MCF 10A (cell line): ENCODE measurements around the gene FAM24B. TPM values are rescaled to one million over a fixed set of nuclear protein-coding genes. Genes with fewer than 3 reads are reported as not detected.

Experiments used
- BruUV-seq: library from RNA; stranded (reverse); fragments of 400-500 nt; replicated peaks from 2 replicates; lab custom pipeline; 2021; lab: Mats Ljungman, UMichigan
- CTCF ChIA-PET: fragments of 300-600 bp; sonication (Branson Sonifier 250); formaldehyde crosslinking; extraction: SDS; loops from one replicate; lab custom pipeline; 2021; ENCODE audit warnings: antibody characterized with exemption, inconsistent platforms; lab: Yijun Ruan, JAX
- POLR2A ChIA-PET: fragments of 300-600, 350-650 bp; sonication (Branson Sonifier 250); formaldehyde crosslinking; extraction: SDS; loops from one replicate; lab custom pipeline; 2020; ENCODE audit warnings: antibody characterized with exemption, inconsistent platforms; lab: Yijun Ruan, JAX
- DNase-seq: peaks from one replicate; pipeline ENCODE4 v3.0.0-alpha.2; 2018; ENCODE audit not compliant: unreplicated experiment
- H3K27ac Mint-ChIP-seq: one replicate; pipeline ENCODE4 v1.8.0; 2022; ENCODE audit warnings: mild to moderate bottlenecking, low read depth, mixed read lengths; ENCODE audit not compliant: unreplicated experiment
- H3K27me3 Mint-ChIP-seq: one replicate; pipeline ENCODE4 v1.8.0; 2022; ENCODE audit warnings: mixed read lengths; ENCODE audit not compliant: insufficient read depth, unreplicated experiment
- H3K36me3 Mint-ChIP-seq: one replicate; pipeline ENCODE4 v1.8.0; 2022; ENCODE audit warnings: mild to moderate bottlenecking, moderate library complexity, mixed read lengths; ENCODE audit not compliant: insufficient read depth, unreplicated experiment
- H3K4me1 Mint-ChIP-seq: one replicate; pipeline ENCODE4 v1.8.0; 2022; ENCODE audit warnings: mixed read lengths; ENCODE audit not compliant: insufficient read depth, unreplicated experiment
- H3K4me3 Mint-ChIP-seq: one replicate; pipeline ENCODE4 v1.8.0; 2022; ENCODE audit warnings: mild to moderate bottlenecking, moderate library complexity, mixed read lengths; ENCODE audit not compliant: unreplicated experiment
- H3K9me3 Mint-ChIP-seq: one replicate; pipeline ENCODE4 v1.8.0; 2022; ENCODE audit warnings: mixed read lengths; ENCODE audit not compliant: unreplicated experiment
- CTCF ChIP-seq: fragments of 200-600 bp; IDR thresholded peaks from one replicate; pipeline ENCODE4 v1.8.0; 2022; ENCODE audit warnings: antibody characterized with exemption, mild to moderate bottlenecking; ENCODE audit not compliant: unreplicated experiment
- intact Hi-C: fragments of 100-400 bp; cut with micrococcal nuclease; formaldehyde crosslinking; loops from 2 replicates; pipeline ENCODE4 v1.14.1; 2022
- total RNA-seq: library from RNA; stranded (reverse); gene quantifications from 2 replicates; pipeline ENCODE4 v1.2.3, GENCODE V29; 2022

FAM24B gene
- total RNA-seq, 1 experiment from 2014 or later, result 23.7 TPM

- no TSS peak for BruUV-seq
- Mint-ChIP-seq H3K4me3 (no peak overlapping the region), H3K27ac (no peak overlapping the region), H3K9me3 (no peaks in the 10 kb centered on the region), H3K36me3 (peaks cover 14% of the 10 kb centered on the region), H3K27me3 (no peaks in the 10 kb centered on the region), H3K4me1 (peaks cover 22% of the 10 kb centered on the region)
- intact Hi-C loops, result no loop called here
- TF ChIP-seq CTCF, result no peak
- DNase-seq, result no peak
- POLR2A ChIA-PET, result interaction anchor here (0.7 kb wide), 1 partner anchor 96 kb away, joined by 4 read pairs; no protein-coding TSS in a partner anchor
- CTCF ChIA-PET, result no interaction called here
Observed at GRCh38 chr10:122882766-122883165, 3.4 kb upstream of the FAM24B start.

GRCh38 chr10:122878799-122879338 is 512 bp downstream of the FAM24B start:
- Mint-ChIP-seq H3K27ac (peak overlapping the region; percentile 83), H3K4me3 (peak overlapping the region; percentile 87), H3K36me3 (peaks cover 18% of the 10 kb centered on the region), H3K9me3 (no peaks in the 10 kb centered on the region), H3K27me3 (no peaks in the 10 kb centered on the region), H3K4me1 (peaks cover 34% of the 10 kb centered on the region)
- peak; percentile 28 for DNase-seq
- no peak for TF ChIP-seq CTCF
- POLR2A ChIA-PET, result interaction anchor here (0.6 to 0.8 kb wide), 2 partner anchors 12 to 14 kb away, joined by 3 to 5 read pairs; no protein-coding TSS in a partner anchor
- TSS peak; percentile 61 for BruUV-seq
- intact Hi-C loops, result no loop called here
- CTCF ChIA-PET, result interaction anchor here (0.7 kb wide), 1 partner anchor 164 kb away, joined by 3 read pairs; no protein-coding TSS in a partner anchor

- intact Hi-C loops, result no loop called here
- ChIA-PET POLR2A (interaction anchor here (0.6 kb wide), 1 partner anchor 949 kb away, joined by 3 read pairs; the partner anchor contains the start of gene ATE1), CTCF (no interaction called here)
- Mint-ChIP-seq H3K4me1 (peaks cover 33% of the 10 kb centered on the region), H3K4me3 (no peak overlapping the region), H3K36me3 (peaks cover 16% of the 10 kb centered on the region), H3K27ac (no peak overlapping the region), H3K27me3 (no peaks in the 10 kb centered on the region), H3K9me3 (no peaks in the 10 kb centered on the region)
- no peak for DNase-seq
- no peak for TF ChIP-seq CTCF
- BruUV-seq, result no TSS peak
Observed at GRCh38 chr10:122877264-122877663, 2.1 kb downstream of the FAM24B start.

GRCh38 chr10:122876467-122876855 is 2.9 kb downstream of the FAM24B start:
- TF ChIP-seq CTCF, result no peak
- no TSS peak for BruUV-seq
- intact Hi-C loops, result no loop called here
- Mint-ChIP-seq H3K4me1 (peaks cover 33% of the 10 kb centered on the region), H3K27me3 (no peaks in the 10 kb centered on the region), H3K27ac (no peak overlapping the region), H3K9me3 (no peaks in the 10 kb centered on the region), H3K36me3 (peaks cover 16% of the 10 kb centered on the region), H3K4me3 (no peak overlapping the region)
- POLR2A ChIA-PET, result interaction anchor here (0.6 kb wide), 1 partner anchor 949 kb away, joined by 3 read pairs; the partner anchor contains the start of gene ATE1
- no peak for DNase-seq
- CTCF ChIA-PET, result interaction anchor here (0.5 kb wide), 1 partner anchor 596 kb away, joined by 3 read pairs; no protein-coding TSS in a partner anchor
